Fibroblast of peridontal ligament (primary cell): ENCODE data around the gene OS9.

Source experiments
- DNase-seq: peaks from one replicate; pipeline ENCODE4 v3.0.0-alpha.2; 2010; ENCODE audit errors: extremely low read depth

The OS9 gene

GRCh38 chr12:57767305-57767698 is 73.4 kb downstream of the OS9 start:
- DNase-seq, result no peak

- no peak for DNase-seq
Measured at GRCh38 chr12:57767876-57768275, 73.9 kb downstream of the OS9 start.

- DNase-seq, result no peak
Measured at GRCh38 chr12:57769594-57769993, 75.7 kb downstream of the OS9 start.

GRCh38 chr12:57770734-57771133 is 76.8 kb downstream of the OS9 start:
- no peak for DNase-seq
